GM23338 (cell line): ENCODE results near the gene TUB.

ENCODE experiments used
- CREB1 ChIP-seq: fragments of 250-450 bp; sonication (Bioruptor Pico); IDR thresholded peaks from 2 replicates; pipeline ENCODE4 v1.5.0; 2020; ENCODE audit warnings: low read depth, mild to moderate bottlenecking, moderate library complexity
- CTCF ChIP-seq, 2 experiments: fragments of 200-600 bp in 1 of 2; sonication (generic) in 1 of 2; conservative IDR thresholded peaks; 2 replicates each; pipeline versions ENCODE4 v1.5.1 to v1.6.1; 2016 to 2017; ENCODE audit warnings: antibody characterized with exemption in 2 of 2, low read depth in 2 of 2, mild to moderate bottlenecking in 2 of 2, moderate library complexity in 1 of 2
- EZH2 ChIP-seq: fragments of 200-600 bp; sonication (generic); IDR thresholded peaks from one replicate; pipeline ENCODE4 v1.8.0; 2017; ENCODE audit warnings: antibody characterized with exemption, mild to moderate bottlenecking, low read depth; ENCODE audit not compliant: unreplicated experiment
- POLR2AphosphoS5 ChIP-seq: IDR thresholded peaks from 2 replicates; pipeline ENCODE4 v1.6.1; 2016; ENCODE audit warnings: antibody characterized with exemption, low read depth
- REST ChIP-seq: IDR thresholded peaks from one replicate; pipeline ENCODE4 v1.6.1; 2018; ENCODE audit warnings: antibody characterized with exemption; ENCODE audit not compliant: unreplicated experiment

- TF ChIP-seq CTCF (conservative IDR thresholded peaks at IDR 0.05; ENCODE audit: low read depth in 2 of 2): no peak
- TF ChIP-seq REST: no peak
- no peak for TF ChIP-seq CREB1 (CRISPR knock-in tag)
- no peak for TF ChIP-seq POLR2AphosphoS5
- TF ChIP-seq EZH2: no peak
These were observed 3.3 kb downstream of the TUB start for GRCh38 chr11:8084352-8084751.
